ENCODE measurements around the gene BPIFB4.

The BPIFB4 gene

GRCh38 chr20:33072362-33072761, 7.1 kb upstream of the BPIFB4 start:
- no peak for DNase-seq (ENCODE audit: low read depth)
- no peak overlapping the region for H3K4me3 ChIP-seq (replicated peaks; ENCODE audit: low read depth, low read length)
- TF ChIP-seq, protein P1, sequence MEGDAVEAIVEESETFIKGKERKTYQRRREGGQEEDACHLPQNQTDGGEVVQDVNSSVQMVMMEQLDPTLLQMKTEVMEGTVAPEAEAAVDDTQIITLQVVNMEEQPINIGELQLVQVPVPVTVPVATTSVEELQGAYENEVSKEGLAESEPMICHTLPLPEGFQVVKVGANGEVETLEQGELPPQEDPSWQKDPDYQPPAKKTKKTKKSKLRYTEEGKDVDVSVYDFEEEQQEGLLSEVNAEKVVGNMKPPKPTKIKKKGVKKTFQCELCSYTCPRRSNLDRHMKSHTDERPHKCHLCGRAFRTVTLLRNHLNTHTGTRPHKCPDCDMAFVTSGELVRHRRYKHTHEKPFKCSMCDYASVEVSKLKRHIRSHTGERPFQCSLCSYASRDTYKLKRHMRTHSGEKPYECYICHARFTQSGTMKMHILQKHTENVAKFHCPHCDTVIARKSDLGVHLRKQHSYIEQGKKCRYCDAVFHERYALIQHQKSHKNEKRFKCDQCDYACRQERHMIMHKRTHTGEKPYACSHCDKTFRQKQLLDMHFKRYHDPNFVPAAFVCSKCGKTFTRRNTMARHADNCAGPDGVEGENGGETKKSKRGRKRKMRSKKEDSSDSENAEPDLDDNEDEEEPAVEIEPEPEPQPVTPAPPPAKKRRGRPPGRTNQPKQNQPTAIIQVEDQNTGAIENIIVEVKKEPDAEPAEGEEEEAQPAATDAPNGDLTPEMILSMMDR (IDR thresholded peaks at IDR 0.05; ENCODE audit: low read length, missing control alignments): no peak

- TF ChIP-seq, protein P1 (IDR thresholded peaks at IDR 0.05; ENCODE audit: low read length, missing control alignments): no peak
- no peak for DNase-seq (ENCODE audit: low read depth)
- no peak overlapping the region for H3K4me3 ChIP-seq (replicated peaks; ENCODE audit: low read depth, low read length)
Observed at GRCh38 chr20:33072813-33073212, 6.6 kb upstream of the BPIFB4 start.

- TF ChIP-seq, protein P1 (IDR thresholded peaks at IDR 0.05; ENCODE audit: low read length, missing control alignments): no peak
- DNase-seq (ENCODE audit: low read depth): no peak
- H3K4me3 ChIP-seq (replicated peaks; ENCODE audit: low read depth, low read length): no peak overlapping the region
Observed at GRCh38 chr20:33074675-33075074, 4.8 kb upstream of the BPIFB4 start.

GRCh38 chr20:33075281-33075680, 4.2 kb upstream of the BPIFB4 start:
- no peak overlapping the region for H3K4me3 ChIP-seq (replicated peaks; ENCODE audit: low read depth, low read length)
- DNase-seq (ENCODE audit: low read depth): no peak
- TF ChIP-seq, protein P1 (IDR thresholded peaks at IDR 0.05; ENCODE audit: low read length, missing control alignments): no peak

GRCh38 chr20:33076662-33077372, 2.6 kb upstream of the BPIFB4 start:
- TF ChIP-seq, protein P1 (IDR thresholded peaks at IDR 0.05; ENCODE audit: low read length, missing control alignments): peak; percentile 13
- DNase-seq (ENCODE audit: low read depth): no peak
- no peak overlapping the region for H3K4me3 ChIP-seq (replicated peaks; ENCODE audit: low read depth, low read length)

DNA sequence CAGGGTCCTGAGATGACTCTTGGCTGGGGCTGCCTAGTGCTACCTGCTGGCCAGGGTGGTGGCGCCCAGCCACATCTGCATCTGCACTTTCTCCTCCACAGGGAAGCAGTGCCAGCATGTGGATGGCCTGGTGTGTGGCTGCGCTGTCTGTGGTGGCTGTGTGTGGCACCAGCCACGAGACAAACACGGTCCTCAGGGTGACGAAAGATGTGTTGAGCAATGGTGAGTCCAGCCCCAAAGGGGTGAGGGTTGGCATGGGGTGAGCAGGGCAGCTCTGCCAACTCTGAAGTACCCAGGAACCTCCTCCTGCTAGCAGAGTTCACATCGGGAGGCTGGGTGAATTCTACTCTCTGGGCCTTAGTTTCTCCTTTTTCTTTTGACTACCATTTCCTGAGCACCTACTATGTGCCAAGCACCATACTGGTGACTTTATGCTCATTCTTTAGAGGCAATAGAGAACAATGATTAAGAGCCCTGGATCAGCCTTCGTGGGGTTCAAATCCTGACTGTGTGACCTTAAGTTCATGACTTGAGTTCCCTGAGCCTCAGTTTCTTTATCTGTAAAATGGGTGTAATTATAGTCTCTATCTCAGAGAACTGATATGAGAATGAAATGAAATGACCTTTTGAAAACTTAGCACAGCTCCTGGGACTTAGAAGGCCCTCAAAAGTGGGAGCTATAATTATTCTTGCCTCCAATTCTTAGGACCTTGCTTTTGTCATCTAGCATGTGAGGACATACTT, 2.1 kb downstream of the BPIFB4 start:
- no peak for DNase-seq (ENCODE audit: low read depth)
- no peak overlapping the region for H3K4me3 ChIP-seq (replicated peaks; ENCODE audit: low read depth, low read length)
- TF ChIP-seq, protein P1 (IDR thresholded peaks at IDR 0.05; ENCODE audit: low read length, missing control alignments): no peak

Measured in fibroblast of pulmonary artery (primary cell).